ENCODE data around the gene PSMB7.

GRCh38 chr9:124436320-124436719 is 21.1 kb upstream of the PSMB7 start:
- TF ChIP-seq POLR2AphosphoS5 (IDR thresholded peaks at IDR 0.05; ENCODE audit: borderline replicate concordance, low read depth, low read length) (no peak), EZH2 (IDR thresholded peaks at IDR 0.05) (no peak), FOXP2 (optimal IDR thresholded peaks at IDR 0.05; ENCODE audit: control extremely low read depth, extremely low read length, insufficient read depth) (no peak)

All from SK-N-MC (cell line).